Right kidney (tissue), 1 donor: ENCODE measurements around the gene KRTAP5-2.
"Not testable (repeated sequence)": the region's sequence is repeated elsewhere in the genome, so short reads cannot be mapped to it uniquely, and the experiment has no call there.

Experiments
- DNase-seq: peaks from one replicate; pipeline ENCODE4 v3.0.0-alpha.2; 2016

KRTAP5-2 gene

GRCh38 chr11:1589996-1590395, 8.1 kb downstream of the KRTAP5-2 start:
- no peak for DNase-seq

DNA sequence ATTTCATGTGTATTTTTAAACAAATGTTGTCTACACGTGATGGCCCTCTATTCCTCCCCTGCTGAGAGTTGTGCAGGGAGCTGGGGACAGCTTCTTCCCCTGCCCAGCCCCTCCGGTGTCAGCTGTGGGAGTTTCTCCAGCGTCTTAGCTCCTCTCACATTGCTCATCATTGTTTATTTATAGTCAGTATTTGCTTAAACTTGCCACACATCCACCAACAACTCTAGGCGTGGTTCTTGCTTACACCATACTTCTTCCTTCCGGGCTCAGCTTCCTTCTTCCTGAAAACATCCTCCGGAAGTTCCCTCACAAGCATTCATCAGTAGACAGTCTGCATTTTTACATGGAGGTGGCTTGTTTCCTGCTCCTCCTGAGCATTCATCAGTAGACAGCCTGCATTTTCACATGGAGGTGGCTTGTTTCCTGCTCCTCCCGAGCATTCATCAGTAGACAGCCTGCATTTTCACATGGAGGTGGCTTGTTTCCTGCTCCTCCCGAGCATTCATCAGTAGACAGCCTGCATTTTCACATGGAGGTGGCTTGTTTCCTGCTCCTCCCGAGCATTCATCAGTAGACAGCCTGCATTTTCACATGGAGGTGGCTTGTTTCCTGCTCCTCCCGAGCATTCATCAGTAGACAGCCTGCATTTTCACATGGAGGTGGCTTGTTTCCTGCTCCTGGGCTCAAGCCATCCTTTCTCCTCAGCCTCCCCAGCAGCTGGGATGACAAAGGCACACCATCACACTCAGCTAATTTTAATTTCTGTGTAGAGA, 8.7 kb downstream of the KRTAP5-2 start:
- not testable (repeated sequence) for DNase-seq

- DNase-seq, result no peak
Measured at GRCh38 chr11:1586699-1587098, 11.4 kb downstream of the KRTAP5-2 start.

- not testable (repeated sequence) for DNase-seq
Measured at GRCh38 chr11:1584661-1585370, 13.3 kb downstream of the KRTAP5-2 start, which contains the start of gene KRTAP5-1. KRTAP5-1 (minus strand) TSS chr11:1585283; CDS start chr11:1585249, 34 bp downstream.

GRCh38 chr11:1582909-1583308, 15.2 kb downstream of the KRTAP5-2 start:
- DNase-seq, result not testable (repeated sequence)

- no peak for DNase-seq
Measured at GRCh38 chr11:1581976-1582375, 16.1 kb downstream of the KRTAP5-2 start.

GRCh38 chr11:1576825-1577224, 21.3 kb downstream of the KRTAP5-2 start:
- DNase-seq, result no peak

- DNase-seq, result not testable (repeated sequence)
Measured at GRCh38 chr11:1575756-1576155, 22.3 kb downstream of the KRTAP5-2 start.

- DNase-seq, result no peak
Measured at GRCh38 chr11:1574933-1575242, 23.2 kb downstream of the KRTAP5-2 start.

DNA sequence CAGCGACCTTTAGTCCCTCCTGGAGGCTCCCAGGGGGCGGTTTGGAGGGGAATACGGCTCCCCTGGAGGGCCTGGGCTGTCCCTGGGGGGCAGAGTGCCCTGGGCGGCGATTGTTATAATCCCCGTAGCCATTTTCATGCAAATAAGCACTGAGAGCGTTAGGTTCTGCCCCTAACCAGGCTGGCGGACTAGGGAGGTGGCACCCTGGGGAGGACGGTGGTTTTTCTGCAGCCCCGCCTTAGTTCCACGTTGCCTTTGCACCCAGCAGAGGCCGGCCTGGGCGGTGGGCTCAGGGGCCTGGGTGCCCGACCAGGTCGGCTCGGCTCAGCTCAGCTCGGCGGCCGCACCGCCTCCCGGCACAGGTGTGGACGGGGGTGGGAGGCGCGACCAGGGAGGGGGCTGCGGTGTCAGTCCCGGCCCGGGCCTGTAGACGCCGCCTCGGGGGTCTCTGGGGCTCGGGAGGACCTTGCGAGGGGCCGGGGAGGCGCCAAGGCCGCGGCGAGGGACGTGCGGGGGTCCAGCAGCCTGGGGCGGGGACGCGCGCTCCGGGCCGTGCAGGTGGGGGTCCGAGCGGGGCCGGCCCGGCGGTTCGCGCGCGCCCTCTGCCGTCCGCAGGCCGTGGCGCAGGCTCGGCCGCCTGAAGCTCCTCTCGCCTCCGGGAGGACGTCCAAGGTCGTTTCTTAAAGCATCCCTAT, 23.7 kb downstream of the KRTAP5-2 start:
- DNase-seq, result peak; percentile 75

- peak; percentile 63 for DNase-seq
Measured at GRCh38 chr11:1573903-1574237, 24.2 kb downstream of the KRTAP5-2 start.

GRCh38 chr11:1573077-1573902, 24.8 kb downstream of the KRTAP5-2 start:
- DNase-seq, result no peak

DNA sequence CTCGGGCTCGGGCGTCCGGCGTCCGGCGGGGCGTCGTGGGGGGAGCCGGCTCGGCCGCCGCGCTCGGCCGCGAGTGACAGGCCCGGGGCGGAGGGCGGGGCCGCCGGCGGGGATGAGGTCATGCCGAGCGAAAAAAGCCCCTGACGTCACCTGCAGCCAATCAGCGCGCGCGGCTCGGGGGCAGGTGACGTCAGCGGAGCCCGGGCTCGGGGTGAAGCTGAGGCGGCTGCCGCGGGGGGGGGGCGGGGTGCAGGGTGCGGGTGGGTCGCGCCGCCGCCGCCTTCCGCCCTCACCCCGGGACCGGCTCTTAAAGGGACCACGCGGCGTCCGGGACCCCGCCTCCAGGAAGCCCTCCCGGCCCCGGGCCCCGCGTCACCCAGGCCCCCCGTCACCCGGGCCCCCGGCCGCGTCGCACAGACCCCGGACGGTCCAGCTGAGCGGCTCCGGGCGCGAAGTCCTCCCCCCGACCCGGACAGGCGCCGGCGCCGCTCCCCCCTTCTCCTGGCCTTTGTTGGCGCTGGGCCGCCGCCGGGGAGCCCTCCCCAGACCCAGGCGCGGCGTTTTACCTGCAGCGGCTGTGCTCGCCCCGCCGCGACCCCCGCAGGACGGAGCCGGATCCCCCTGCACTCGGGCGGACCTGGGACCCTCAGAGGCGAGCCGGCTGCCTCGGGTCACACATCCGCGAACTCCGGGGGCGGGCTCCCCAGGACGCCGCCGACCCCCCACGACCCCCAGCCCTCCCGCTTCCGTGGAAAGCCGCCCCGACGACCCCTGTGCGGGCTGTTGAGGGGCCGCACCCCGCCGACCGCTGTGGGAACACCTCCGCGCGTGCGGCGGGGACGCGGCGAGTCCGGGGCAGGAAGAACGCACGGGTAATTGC, 25.7 kb downstream of the KRTAP5-2 start, which contains the start of gene DUSP8:
Gene DUSP8, minus strand, starts transcription at position 75 of the 880 bp plus-strand sequence. CDS start 6,445 bp downstream, outside the sequence.
- DNase-seq, result peak; percentile 44

GRCh38 chr11:1571760-1572196, 26.3 kb downstream of the KRTAP5-2 start:
- no peak for DNase-seq

GRCh38 chr11:1570896-1571759, 27.0 kb downstream of the KRTAP5-2 start:
- DNase-seq, result peak; percentile 72

DNA sequence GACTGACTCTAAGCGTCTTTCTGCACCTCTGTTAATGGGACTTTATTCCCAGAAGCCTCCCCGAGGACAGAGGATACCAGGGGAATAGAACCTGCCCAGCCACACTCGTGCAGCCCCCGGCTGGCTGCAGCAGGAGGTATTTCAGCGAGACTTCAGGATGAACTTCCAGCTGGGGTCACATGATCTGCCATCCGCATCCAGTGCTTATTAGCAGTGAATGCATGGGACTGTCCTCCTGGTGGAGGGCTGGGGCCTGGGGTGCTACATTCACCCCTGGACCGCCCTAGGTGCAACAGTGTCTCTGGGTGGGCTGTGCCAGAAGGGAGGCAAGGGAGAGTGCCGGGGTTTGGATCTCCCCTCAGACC, 27.6 kb downstream of the KRTAP5-2 start:
- no peak for DNase-seq

DNA sequence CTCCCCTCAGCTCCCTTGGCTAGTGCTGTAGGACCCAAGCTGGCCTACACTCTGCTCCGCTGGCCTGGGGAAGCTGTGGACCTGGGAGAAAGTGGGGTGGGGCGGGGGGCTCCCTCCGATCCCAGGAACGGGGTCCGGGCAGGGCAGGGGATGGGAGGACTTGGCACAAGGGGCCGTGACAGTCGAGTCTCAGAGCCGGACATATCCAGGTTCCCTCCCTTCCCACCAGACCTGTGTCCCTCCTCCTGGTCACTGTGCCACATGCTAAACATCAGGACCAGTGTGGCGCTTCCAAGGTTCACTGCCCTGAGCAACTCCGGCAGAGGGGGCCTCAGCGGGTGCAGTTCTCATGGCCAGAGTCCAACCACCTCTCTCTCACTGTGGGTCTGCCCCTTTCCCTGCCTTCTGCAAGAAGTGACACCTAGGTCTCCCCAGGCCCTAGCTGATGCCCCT, 28.1 kb downstream of the KRTAP5-2 start:
- no peak for DNase-seq

GRCh38 chr11:1569251-1569780, 28.8 kb downstream of the KRTAP5-2 start:
- no peak for DNase-seq

DNA sequence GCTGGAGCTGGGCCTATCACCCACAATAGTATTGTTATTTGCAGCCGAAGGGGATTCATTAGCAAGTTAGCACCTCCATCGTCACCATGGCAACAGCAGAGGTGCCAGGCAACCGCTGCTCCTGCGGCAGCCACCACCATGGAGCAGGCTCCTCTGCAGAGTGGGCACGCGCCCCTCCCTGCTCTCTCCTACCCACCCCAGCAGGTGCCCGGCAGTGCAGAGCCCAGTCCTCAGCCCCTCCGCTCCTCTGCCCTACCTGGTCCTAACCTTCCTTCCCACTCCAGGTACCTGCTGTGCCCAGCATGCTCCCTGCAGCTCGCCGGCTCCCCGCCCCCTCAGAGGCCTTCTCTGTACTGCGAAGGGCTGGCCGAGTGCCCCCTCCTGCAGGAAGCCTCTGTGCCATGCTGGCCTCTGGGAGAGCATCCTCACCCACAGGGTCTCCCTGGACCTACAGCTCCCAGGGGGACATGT, 29.6 kb downstream of the KRTAP5-2 start:
- DNase-seq, result no peak

DNA sequence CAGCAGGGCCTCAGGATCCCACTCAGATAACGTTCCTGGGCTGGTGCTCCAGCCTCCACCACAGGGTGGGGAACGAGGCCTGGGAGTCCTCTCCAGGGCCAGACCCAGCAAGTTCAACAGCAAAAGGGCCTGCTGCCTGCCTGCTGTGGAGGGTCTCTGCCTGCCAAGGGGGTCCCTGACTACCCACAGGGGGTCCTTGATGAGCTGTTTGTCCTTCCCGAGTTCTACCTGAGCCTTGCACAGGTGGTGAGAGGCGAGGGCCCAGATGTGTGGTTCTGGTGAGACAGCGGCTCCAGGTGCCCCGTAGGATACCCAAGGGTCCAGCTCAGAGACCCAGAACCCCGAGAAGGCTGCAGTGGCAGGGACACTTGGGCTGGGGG, 30.4 kb downstream of the KRTAP5-2 start:
- DNase-seq, result no peak
